ENCODE data around the gene COL5A2.

The COL5A2 gene

DNA sequence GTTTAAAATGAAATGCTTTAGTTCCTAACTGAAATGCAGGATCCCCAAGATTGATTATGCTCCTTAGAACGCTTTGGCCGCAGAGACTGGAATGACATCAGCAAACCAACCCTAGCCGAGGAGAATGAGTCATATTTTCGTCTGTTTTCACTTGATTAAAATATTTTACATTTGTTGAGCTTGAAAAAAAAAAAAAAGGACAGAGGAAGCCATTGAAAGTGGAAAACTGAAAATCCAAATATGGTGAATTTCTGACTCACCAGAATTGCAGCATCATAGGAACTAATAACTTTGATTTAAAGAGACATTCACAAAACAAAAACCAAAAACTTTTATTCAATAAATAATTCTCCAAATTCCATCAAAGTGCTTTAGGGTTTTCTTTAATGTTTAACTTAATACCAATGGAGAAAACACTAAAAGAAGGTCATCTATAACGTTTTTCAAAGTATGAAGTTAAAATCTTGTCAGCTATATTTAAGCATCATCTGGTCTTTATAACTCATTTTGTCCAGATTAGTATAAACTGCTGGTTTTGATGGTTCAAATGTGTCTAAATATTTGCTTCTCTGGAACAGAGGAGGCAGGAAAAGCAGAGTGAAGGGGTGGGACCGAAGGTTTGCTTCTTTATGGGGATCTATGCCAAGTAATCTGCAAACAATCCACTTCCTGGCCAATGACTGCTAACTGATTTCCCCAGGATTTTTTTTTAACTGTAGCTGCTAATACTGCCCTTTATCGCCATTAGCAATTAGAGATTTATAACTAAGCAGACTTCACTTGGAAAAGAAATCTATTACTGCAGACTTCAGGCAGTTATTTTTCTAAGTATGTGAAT is 30.9 kb upstream of the COL5A2 start:
- Histone ChIP-seq H3K4me1 (ENCODE audit: control insufficient read depth, insufficient read depth, low read length, poor library complexity, severe bottlenecking) (no peaks in the 10 kb centered on the region), H3K27ac (ENCODE audit: insufficient read depth, low read length, poor library complexity, severe bottlenecking) (no peak overlapping the region), H3K27me3 (replicated peaks; ENCODE audit: control insufficient read depth, insufficient read depth, low read length, poor library complexity, severe bottlenecking) (no peaks in the 10 kb centered on the region), H3K9me3 (ENCODE audit: control insufficient read depth, low read length) (no peaks in the 10 kb centered on the region), H3K36me3 (ENCODE audit: control insufficient read depth, insufficient read depth, low read length) (no peaks in the 10 kb centered on the region), H3K4me3 (ENCODE audit: insufficient read depth, low read depth, low read length, poor library complexity, severe bottlenecking) (no peak overlapping the region)
- DNase-seq, result no peak

DNA sequence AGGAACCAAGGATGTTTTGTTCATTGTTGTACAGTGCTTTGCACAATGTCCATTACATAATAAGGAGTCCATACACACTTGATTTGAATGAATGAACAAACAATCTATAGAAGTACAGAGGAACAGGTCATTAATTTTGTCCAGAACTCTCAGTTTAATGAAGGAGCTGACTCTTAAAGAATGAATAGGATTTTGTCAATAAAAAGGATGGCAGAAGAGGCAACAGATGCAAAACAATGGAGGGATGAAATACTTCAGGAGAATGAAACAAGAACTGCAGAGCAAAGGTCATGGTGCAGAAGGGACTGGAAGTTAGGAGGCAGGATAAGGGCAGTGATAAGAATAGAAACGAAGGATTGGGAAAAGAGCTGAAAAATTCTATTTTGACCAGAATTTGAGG is 28.7 kb upstream of the COL5A2 start:
- no peak for DNase-seq
- Histone ChIP-seq H3K27me3 (replicated peaks; ENCODE audit: control insufficient read depth, insufficient read depth, low read length, poor library complexity, severe bottlenecking) (no peaks in the 10 kb centered on the region), H3K4me3 (ENCODE audit: insufficient read depth, low read depth, low read length, poor library complexity, severe bottlenecking) (no peak overlapping the region), H3K36me3 (ENCODE audit: control insufficient read depth, insufficient read depth, low read length) (no peaks in the 10 kb centered on the region), H3K27ac (ENCODE audit: insufficient read depth, low read length, poor library complexity, severe bottlenecking) (no peak overlapping the region), H3K9me3 (ENCODE audit: control insufficient read depth, low read length) (no peaks in the 10 kb centered on the region), H3K4me1 (ENCODE audit: control insufficient read depth, insufficient read depth, low read length, poor library complexity, severe bottlenecking) (no peaks in the 10 kb centered on the region)

DNA sequence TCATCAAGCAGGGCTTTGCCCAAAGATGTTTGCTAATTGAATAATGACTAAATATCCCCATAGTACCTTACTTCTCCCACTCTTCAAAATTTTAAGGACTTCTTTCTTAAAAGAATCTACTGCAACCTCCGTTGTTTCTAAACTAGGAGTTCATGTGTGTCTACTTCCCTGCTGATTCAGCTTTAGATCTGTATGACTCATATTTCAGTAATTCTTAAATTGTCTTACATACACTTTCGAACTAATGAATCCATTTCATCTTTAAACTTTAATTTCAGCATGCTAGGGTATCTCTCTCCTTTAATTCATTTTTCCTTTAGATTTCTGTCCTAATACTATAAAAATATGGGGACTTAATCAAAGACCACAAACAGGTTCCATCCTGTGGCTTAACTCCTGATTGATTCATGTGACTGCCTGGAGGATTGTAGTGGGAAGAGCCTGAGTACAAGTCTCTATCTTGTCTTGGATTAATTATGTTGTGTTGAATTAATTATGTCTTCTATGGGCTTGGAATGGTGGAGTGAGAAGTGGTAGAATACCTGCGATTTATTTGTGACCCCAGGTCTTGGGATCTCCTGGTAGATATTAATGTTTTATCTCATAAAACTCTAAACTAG is 24.9 kb upstream of the COL5A2 start:
- Histone ChIP-seq H3K9me3 (ENCODE audit: control insufficient read depth, low read length) (no peaks in the 10 kb centered on the region), H3K27me3 (replicated peaks; ENCODE audit: control insufficient read depth, insufficient read depth, low read length, poor library complexity, severe bottlenecking) (no peaks in the 10 kb centered on the region), H3K36me3 (ENCODE audit: control insufficient read depth, insufficient read depth, low read length) (no peaks in the 10 kb centered on the region), H3K27ac (ENCODE audit: insufficient read depth, low read length, poor library complexity, severe bottlenecking) (no peak overlapping the region), H3K4me3 (ENCODE audit: insufficient read depth, low read depth, low read length, poor library complexity, severe bottlenecking) (no peak overlapping the region), H3K4me1 (ENCODE audit: control insufficient read depth, insufficient read depth, low read length, poor library complexity, severe bottlenecking) (no peaks in the 10 kb centered on the region)
- no peak for DNase-seq

DNA sequence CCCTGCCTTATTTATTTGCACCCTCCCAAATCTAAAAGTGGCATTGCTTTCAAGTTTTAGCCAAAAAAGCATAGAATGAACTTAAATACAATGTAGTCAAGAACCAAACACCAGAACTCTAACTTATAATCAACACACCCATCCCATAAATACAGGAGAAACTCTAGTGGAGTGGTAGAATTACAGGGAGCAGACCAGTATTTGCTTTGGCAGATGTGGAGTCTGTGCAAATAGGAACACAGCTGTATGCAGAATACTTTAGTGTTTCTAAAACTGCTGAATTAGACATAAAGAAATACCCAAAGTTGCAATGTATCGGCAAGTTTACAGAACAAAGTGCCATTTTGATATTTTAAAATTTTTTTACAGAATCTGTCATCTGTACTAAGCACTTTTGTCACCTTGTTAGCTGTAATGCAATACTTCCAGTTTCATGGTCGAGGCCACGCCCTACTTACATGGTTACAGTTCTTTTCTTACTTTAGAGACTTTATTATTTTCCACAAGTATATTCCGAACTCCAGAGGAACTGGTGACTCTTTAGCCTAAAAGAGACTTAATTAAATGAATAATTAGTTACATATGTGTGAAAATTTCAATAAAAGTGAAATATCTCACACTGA is 23.7 kb upstream of the COL5A2 start:
- Histone ChIP-seq H3K27ac (ENCODE audit: insufficient read depth, low read length, poor library complexity, severe bottlenecking) (no peak overlapping the region), H3K36me3 (ENCODE audit: control insufficient read depth, insufficient read depth, low read length) (no peaks in the 10 kb centered on the region), H3K4me3 (ENCODE audit: insufficient read depth, low read depth, low read length, poor library complexity, severe bottlenecking) (no peak overlapping the region), H3K9me3 (ENCODE audit: control insufficient read depth, low read length) (no peaks in the 10 kb centered on the region), H3K4me1 (ENCODE audit: control insufficient read depth, insufficient read depth, low read length, poor library complexity, severe bottlenecking) (no peaks in the 10 kb centered on the region), H3K27me3 (replicated peaks; ENCODE audit: control insufficient read depth, insufficient read depth, low read length, poor library complexity, severe bottlenecking) (no peaks in the 10 kb centered on the region)
- no peak for DNase-seq

DNA sequence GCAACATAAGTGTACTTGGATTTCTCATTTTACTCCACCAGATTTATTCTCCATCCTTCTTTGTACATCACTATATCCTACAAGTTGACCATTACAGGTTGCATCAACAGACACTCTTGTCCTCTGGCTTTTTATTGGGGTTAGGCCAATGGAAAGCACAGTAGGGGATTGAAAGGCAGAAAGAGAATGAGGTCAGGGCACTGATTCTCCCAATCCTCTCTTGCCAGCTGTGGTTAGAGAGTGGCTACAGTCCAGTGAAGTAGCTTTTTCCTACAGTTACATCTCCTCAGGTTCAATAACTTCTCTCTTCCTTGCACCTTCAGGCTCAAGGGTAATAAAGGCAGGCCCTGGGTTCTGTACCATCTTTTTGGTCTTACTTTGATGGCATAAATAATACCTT is 20.2 kb upstream of the COL5A2 start:
- no peaks in the 10 kb centered on the region for H3K9me3 ChIP-seq (ENCODE audit: control insufficient read depth, low read length)
- H3K27ac ChIP-seq (ENCODE audit: insufficient read depth, low read length, poor library complexity, severe bottlenecking), result no peak overlapping the region
- H3K4me1 ChIP-seq (ENCODE audit: control insufficient read depth, insufficient read depth, low read length, poor library complexity, severe bottlenecking), result no peaks in the 10 kb centered on the region
- no peak overlapping the region for H3K4me3 ChIP-seq (ENCODE audit: insufficient read depth, low read depth, low read length, poor library complexity, severe bottlenecking)
- DNase-seq, result no peak
- no peaks in the 10 kb centered on the region for H3K36me3 ChIP-seq (ENCODE audit: control insufficient read depth, insufficient read depth, low read length)
- H3K27me3 ChIP-seq (replicated peaks; ENCODE audit: control insufficient read depth, insufficient read depth, low read length, poor library complexity, severe bottlenecking), result no peaks in the 10 kb centered on the region

DNA sequence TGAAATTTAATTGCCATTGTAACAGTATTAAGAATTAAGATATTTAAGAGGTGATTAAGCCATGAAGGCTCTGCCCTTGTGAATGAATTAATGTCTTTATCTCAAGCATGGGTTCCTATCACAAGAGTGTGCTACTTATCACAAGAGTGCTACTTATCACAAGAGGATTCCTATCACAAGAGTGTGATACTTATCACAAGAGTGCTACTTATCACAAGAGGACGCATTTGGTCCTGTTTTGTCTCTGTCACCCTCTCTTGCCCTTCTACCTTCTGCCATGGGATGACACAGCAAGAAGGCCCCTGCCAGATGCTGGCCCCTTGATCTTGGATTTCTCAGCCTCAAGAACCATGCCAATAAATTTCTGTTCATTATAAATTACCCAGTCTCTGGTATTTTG is 13.2 kb upstream of the COL5A2 start:
- Histone ChIP-seq H3K4me3 (ENCODE audit: insufficient read depth, low read depth, low read length, poor library complexity, severe bottlenecking) (no peak overlapping the region), H3K4me1 (ENCODE audit: control insufficient read depth, insufficient read depth, low read length, poor library complexity, severe bottlenecking) (no peaks in the 10 kb centered on the region), H3K36me3 (ENCODE audit: control insufficient read depth, insufficient read depth, low read length) (no peaks in the 10 kb centered on the region), H3K27ac (ENCODE audit: insufficient read depth, low read length, poor library complexity, severe bottlenecking) (no peak overlapping the region), H3K27me3 (replicated peaks; ENCODE audit: control insufficient read depth, insufficient read depth, low read length, poor library complexity, severe bottlenecking) (no peaks in the 10 kb centered on the region), H3K9me3 (ENCODE audit: control insufficient read depth, low read length) (no peaks in the 10 kb centered on the region)
- DNase-seq, result no peak

DNA sequence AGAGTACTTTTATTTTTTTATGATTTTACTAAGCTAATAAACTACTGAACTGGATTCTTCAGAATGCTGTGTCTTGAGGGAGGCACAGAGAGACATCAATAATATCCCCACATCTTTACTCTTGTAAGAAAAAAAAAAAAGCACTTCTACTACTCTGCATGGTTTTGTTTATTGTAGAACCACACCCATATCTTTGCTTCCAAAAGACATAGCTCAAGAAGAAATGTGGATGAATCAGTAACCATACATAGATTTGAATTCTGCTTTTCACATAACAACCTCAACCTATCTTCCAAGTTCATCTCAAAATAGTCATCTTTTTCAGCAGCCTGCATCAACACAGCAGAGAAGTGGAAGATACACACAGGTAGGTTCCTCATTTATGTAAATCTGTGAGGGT is 12.2 kb upstream of the COL5A2 start:
- Histone ChIP-seq H3K4me1 (ENCODE audit: control insufficient read depth, insufficient read depth, low read length, poor library complexity, severe bottlenecking) (no peaks in the 10 kb centered on the region), H3K4me3 (ENCODE audit: insufficient read depth, low read depth, low read length, poor library complexity, severe bottlenecking) (no peak overlapping the region), H3K36me3 (ENCODE audit: control insufficient read depth, insufficient read depth, low read length) (no peaks in the 10 kb centered on the region), H3K27me3 (replicated peaks; ENCODE audit: control insufficient read depth, insufficient read depth, low read length, poor library complexity, severe bottlenecking) (no peaks in the 10 kb centered on the region), H3K9me3 (ENCODE audit: control insufficient read depth, low read length) (no peaks in the 10 kb centered on the region), H3K27ac (ENCODE audit: insufficient read depth, low read length, poor library complexity, severe bottlenecking) (no peak overlapping the region)
- DNase-seq, result no peak

DNA sequence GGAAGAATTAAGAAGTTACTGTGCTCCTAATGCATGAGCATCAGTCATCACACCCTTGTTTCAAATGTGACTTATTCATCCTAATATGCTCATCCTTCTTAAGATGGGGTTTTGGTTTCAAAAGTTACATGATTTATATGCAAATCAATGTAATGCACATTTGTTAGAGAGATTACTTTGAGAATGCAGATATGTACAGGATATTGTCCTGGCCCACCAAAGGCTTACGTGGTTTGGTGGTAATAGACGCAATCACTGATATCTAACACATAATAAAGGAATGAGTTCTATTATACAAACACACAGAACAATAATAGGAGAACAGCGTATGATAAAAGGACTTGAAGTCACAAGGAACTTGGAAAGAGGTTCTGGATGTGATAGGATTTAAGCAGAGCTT is 11.1 kb upstream of the COL5A2 start:
- Histone ChIP-seq H3K27ac (ENCODE audit: insufficient read depth, low read length, poor library complexity, severe bottlenecking) (no peak overlapping the region), H3K36me3 (ENCODE audit: control insufficient read depth, insufficient read depth, low read length) (no peaks in the 10 kb centered on the region), H3K27me3 (replicated peaks; ENCODE audit: control insufficient read depth, insufficient read depth, low read length, poor library complexity, severe bottlenecking) (no peaks in the 10 kb centered on the region), H3K4me3 (ENCODE audit: insufficient read depth, low read depth, low read length, poor library complexity, severe bottlenecking) (no peak overlapping the region), H3K4me1 (ENCODE audit: control insufficient read depth, insufficient read depth, low read length, poor library complexity, severe bottlenecking) (no peaks in the 10 kb centered on the region), H3K9me3 (ENCODE audit: control insufficient read depth, low read length) (no peaks in the 10 kb centered on the region)
- DNase-seq, result no peak

DNA sequence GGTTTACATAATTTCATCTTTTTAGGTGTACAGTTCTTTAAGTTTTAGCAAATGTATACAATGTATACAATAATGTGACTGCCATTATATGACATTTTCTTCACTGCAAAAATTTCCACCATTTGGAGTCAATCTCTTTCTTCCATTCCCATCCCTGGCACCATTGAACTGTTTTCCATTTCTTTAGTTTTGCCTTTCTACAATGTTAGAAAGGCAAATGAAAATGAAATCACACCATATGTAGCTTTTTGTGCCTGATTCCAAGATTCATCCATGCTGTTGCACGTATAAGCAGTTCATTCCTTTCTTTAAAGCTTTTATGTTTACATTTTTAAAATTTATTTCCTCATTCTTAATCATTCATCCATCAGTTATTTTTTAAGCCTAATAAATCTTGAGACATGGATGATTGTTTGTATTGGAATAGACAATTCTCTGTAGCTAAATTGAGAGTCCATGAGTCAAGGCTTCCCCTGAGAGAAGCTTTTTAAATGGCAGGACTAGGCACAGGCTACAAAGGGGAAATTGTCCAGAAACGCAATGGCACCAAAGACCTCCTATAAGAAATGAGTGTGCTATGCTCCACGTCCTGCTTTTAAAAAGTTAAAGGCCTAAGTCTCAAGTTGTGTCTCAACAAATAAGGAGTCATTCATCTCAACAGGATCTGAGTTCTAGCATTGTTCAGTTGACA is 8.7 kb upstream of the COL5A2 start:
- H3K27ac ChIP-seq (ENCODE audit: insufficient read depth, low read length, poor library complexity, severe bottlenecking), result no peak overlapping the region
- no peaks in the 10 kb centered on the region for H3K9me3 ChIP-seq (ENCODE audit: control insufficient read depth, low read length)
- H3K36me3 ChIP-seq (ENCODE audit: control insufficient read depth, insufficient read depth, low read length), result no peaks in the 10 kb centered on the region
- no peak overlapping the region for H3K4me3 ChIP-seq (ENCODE audit: insufficient read depth, low read depth, low read length, poor library complexity, severe bottlenecking)
- H3K4me1 ChIP-seq (ENCODE audit: control insufficient read depth, insufficient read depth, low read length, poor library complexity, severe bottlenecking), result no peaks in the 10 kb centered on the region
- no peak for DNase-seq
- no peaks in the 10 kb centered on the region for H3K27me3 ChIP-seq (replicated peaks; ENCODE audit: control insufficient read depth, insufficient read depth, low read length, poor library complexity, severe bottlenecking)

DNA sequence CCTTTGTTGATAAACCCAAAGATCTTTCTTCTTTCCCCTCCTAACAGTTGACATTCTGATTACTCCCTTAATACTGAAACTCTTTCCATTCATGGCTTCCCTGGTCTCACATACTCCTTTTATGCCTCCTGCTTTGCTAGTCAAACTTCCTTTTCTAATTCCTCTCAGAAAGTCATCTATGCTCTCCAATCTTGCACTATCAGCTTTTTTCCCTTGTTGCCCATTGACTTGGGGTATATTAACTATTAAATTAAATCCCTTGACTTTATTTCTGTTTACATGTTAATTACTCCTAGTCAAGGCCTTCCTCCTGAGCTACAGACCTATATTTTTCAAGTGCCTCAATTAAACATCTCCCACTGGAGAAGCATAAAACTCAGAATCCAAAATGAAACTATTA is 3.6 kb upstream of the COL5A2 start:
- Histone ChIP-seq H3K4me3 (ENCODE audit: insufficient read depth, low read depth, low read length, poor library complexity, severe bottlenecking) (no peak overlapping the region), H3K4me1 (ENCODE audit: control insufficient read depth, insufficient read depth, low read length, poor library complexity, severe bottlenecking) (no peaks in the 10 kb centered on the region), H3K27ac (ENCODE audit: insufficient read depth, low read length, poor library complexity, severe bottlenecking) (no peak overlapping the region), H3K27me3 (replicated peaks; ENCODE audit: control insufficient read depth, insufficient read depth, low read length, poor library complexity, severe bottlenecking) (no peaks in the 10 kb centered on the region), H3K36me3 (ENCODE audit: control insufficient read depth, insufficient read depth, low read length) (no peaks in the 10 kb centered on the region), H3K9me3 (ENCODE audit: control insufficient read depth, low read length) (no peaks in the 10 kb centered on the region)
- DNase-seq, result no peak

Measured in effector memory CD4-positive, alpha-beta T cell (primary cell).